Measurements from ENCODE around the gene ESYT1.
"Not testable (repeated sequence)": the region's sequence is repeated elsewhere in the genome, so short reads cannot be mapped to it uniquely, and the experiment has no call there.

The ESYT1 gene

GRCh38 chr12:56115329-56115728 is 12.7 kb upstream of the ESYT1 start:
- TF ChIP-seq CTCF (conservative IDR thresholded peaks at IDR 0.05; ENCODE audit: low read depth, low read length) = no peak
- DNase-seq (ENCODE audit: low read depth) = peak; percentile 33
- peak overlapping the region; percentile 68 for H3K4me3 ChIP-seq (ENCODE audit: low read depth, low read length)

GRCh38 chr12:56116267-56117081 is 11.6 kb upstream of the ESYT1 start, which contains the start of gene RPL41:
Gene RPL41, plus strand, starts transcription at chr12:56116633.
- H3K4me3 ChIP-seq (ENCODE audit: low read depth, low read length) = peak within 1 kb of the TSS; percentile 68
- no peak for TF ChIP-seq CTCF (conservative IDR thresholded peaks at IDR 0.05; ENCODE audit: low read depth, low read length)
- peak; percentile 95 for DNase-seq (ENCODE audit: low read depth)

DNA sequence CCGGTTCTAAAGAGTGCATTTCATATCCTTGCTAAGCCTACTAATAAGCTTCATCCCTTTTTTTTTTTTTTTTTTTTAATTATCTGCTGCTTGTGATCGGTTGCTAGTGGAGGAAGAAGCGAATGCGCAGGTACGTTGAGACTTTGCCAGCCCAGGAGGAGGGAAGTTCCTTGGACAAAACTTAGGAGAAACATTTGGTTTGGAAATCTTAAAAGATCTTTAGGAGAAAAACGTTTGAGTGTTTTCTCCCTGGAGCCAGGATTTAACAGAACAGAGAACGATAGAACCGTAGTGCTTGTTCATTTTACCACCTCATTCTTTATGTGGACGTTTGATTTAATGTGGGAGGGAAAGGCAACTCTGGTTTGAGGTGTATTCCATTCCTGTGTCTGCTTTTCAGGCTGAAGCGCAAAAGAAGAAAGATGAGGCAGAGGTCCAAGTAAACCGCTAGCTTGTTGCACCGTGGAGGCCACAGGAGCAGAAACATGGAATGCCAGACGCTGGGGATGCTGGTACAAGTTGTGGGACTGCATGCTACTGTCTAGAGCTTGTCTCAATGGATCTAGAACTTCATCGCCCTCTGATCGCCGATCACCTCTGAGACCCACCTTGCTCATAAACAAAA is 10.9 kb upstream of the ESYT1 start:
- DNase-seq (ENCODE audit: low read depth) = not testable (repeated sequence)
- H3K4me3 ChIP-seq (ENCODE audit: low read depth, low read length) = peak overlapping the region; percentile 68

GRCh38 chr12:56117778-56118687 is 10.0 kb upstream of the ESYT1 start, which contains the start of gene ZC3H10:
Gene ZC3H10, plus strand, starts transcription at chr12:56118266. Its CDS starts 2,297 bp downstream, at chr12:56120563.
- TF ChIP-seq CTCF (conservative IDR thresholded peaks at IDR 0.05; ENCODE audit: low read depth, low read length) = peak; percentile 58
- peak; percentile 100 for DNase-seq (ENCODE audit: low read depth)
- H3K4me3 ChIP-seq (ENCODE audit: low read depth, low read length) = peak within 1 kb of the TSS; percentile 80

DNA sequence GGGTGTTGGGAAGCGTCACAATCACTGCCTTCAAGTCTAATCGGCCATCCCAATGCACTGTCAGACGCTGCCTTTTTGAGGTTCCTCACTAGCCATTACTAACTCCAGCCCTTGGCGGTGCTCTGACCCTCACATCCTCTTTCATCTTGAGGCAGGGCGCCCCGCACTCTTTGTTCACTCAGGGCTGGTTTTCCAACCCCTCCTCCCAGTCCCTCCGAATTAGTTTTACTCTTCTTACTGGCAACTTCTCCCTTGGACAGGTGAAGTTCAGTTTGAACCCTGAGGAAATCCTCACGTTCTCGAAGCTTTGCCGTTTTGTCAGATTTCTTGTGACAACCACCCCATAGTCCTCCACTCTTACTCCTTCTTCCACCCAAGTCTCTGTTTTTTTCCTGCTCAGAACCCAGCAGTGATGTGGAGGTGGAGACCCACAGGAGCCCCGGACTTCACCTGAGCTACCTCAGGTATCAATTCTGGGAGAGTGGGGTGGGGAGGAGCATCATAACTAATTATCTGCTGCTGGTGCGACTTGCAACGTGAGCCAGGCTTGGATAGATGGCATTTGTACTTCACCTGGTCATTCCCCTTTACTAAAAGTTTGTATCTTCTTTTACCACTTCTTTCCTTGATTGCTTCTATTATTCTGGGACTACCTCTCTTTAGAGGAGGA is 9.2 kb upstream of the ESYT1 start:
- H3K4me3 ChIP-seq (ENCODE audit: low read depth, low read length) = peak overlapping the region; percentile 80
- DNase-seq (ENCODE audit: low read depth) = no peak
- TF ChIP-seq CTCF (conservative IDR thresholded peaks at IDR 0.05; ENCODE audit: low read depth, low read length) = no peak

- peak; percentile 85 for TF ChIP-seq CTCF (conservative IDR thresholded peaks at IDR 0.05; ENCODE audit: low read depth, low read length)
- H3K4me3 ChIP-seq (ENCODE audit: low read depth, low read length) = no peak overlapping the region
- DNase-seq (ENCODE audit: low read depth) = peak; percentile 98
Observed at GRCh38 chr12:56119361-56119796, 8.7 kb upstream of the ESYT1 start.
